Activated CD4-positive, alpha-beta T cell treated with anti-CD3 and anti-CD28 coated beads for 4 hours (primary cell): ENCODE measurements around the gene LCA5.
"Not testable (repeated sequence)": the region's sequence is repeated elsewhere in the genome, so short reads cannot be mapped to it uniquely, and the experiment has no call there.

Experiments used
- DNase-seq, 2 donors: peaks; one replicate each; pipeline ENCODE4 v3.0.0-alpha.2; 2020

The LCA5 gene

DNA sequence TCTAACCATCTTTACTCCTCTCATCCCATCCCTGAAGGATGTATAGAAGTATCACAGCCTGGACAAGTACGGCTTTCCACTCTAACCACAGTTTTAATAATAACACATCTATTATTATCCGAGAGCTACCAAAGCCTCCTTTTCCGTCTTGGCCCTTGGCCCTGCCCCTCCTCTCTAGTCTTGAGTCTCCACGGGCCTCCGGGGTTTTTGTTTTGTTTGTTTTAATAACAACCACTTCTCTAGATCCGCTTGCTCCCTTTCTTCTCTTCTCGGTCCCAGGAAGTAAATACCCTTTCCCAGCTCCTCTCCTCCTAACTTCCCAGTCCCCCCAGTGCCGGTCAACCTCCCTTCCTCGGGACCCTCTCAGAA lies 661 bp downstream of the LCA5 start:
- no peak for DNase-seq

- not testable (repeated sequence) for DNase-seq
Measured at GRCh38 chr6:79529567-79529966, 7.7 kb downstream of the LCA5 start.

DNA sequence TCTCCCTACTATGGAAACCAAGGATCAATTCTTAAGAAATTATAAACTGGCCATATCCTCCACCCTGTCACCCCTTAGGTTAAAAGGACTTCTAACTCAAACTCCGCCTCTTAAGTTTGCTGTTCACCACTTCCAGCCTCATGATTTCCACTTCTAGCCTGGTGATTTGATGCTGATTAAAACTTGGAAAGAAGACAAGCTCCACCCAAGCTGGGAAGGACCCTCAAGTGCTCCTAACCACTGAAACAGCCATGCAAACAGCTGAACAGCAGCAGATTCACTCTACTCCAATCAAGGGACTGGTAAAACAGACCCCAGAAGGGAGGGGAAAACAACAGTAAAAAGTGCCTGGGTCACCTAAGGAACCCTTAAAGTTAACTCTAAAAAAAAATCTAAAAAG lies 10.3 kb downstream of the LCA5 start:
- no peak for DNase-seq

DNA sequence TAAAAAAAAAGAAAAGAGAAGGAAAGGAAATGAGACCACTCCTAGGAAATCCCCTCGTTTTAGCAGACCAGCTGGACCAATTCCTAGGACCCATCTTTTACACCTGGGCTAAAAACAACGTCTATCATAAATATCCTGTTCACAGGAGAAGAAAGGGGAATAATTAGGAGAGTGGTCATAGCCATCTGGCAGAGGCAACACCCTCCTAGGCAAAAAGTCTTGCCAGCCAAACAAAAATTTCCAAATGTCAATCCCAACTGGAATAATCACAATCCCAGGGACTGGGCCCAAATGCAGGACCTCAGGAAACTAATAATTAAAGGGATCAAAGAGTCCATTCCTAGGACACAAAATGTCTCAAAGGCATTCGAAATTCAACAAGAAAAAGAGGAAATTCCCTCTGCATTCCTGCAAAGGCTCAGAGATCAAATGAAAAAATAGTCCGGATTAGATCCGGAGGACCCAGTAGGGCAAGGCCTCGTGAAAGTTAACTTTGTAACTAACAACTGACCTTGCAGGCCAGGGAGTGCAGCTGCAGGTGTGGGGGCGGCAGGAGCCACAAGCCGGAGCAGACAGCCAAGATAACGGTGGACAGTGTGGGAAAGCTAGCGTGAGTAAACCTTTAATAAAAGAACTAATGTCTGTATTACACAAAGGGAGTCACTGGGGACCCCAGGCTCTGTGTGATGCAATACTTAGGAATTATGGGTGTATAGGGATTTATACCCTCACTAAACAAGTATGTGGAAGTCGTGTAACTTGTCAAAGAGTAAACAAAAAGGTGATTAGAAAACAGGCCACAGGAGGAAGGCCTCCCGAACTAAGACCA lies 11.7 kb downstream of the LCA5 start:
- DNase-seq, result no peak

GRCh38 chr6:79524065-79524464 lies 13.2 kb downstream of the LCA5 start:
- DNase-seq, result no peak

GRCh38 chr6:79522609-79523008 lies 14.6 kb downstream of the LCA5 start:
- DNase-seq, result no peak

DNA sequence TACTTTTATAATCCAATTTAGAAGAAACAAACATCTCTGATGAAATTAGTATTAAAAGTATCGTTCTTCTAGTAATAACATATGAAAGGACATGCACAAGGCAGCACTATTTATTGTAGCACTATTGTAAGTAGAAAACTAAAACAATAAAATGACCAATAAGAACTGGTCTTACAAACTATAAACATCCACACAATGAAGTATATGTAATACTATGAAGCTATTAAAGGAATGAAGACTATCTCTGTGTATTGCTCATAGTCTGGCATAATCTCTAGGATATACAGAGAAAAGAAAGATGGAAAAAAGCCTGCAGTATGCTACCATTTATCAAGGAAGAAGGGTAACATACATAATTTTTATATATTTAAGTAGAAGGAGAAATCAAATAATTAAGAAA lies 16.7 kb downstream of the LCA5 start:
- no peak for DNase-seq

GRCh38 chr6:79518842-79519241 lies 18.4 kb downstream of the LCA5 start:
- DNase-seq, result no peak

- DNase-seq, result no peak
Measured at GRCh38 chr6:79515436-79515835, 21.8 kb downstream of the LCA5 start.

DNA sequence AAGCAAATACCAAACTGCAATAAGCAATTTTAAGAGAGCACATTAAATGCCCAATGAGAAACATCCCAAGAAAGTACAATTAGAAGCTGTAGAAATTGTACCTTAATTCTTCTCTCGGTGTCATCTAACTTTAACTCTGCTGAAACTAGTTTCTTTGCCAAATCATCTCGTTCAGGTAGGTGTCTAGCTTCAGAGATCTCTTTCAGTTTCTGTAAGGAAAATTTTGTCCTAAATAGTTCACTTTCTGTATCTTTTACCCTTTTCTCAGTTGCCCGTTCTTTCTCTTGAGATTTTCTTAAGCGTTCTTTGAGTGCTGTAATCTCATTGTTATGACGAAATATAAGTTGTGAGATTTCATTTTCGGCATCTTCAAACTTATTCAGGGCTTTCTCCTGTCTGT lies 24.1 kb downstream of the LCA5 start:
- DNase-seq, result no peak

DNA sequence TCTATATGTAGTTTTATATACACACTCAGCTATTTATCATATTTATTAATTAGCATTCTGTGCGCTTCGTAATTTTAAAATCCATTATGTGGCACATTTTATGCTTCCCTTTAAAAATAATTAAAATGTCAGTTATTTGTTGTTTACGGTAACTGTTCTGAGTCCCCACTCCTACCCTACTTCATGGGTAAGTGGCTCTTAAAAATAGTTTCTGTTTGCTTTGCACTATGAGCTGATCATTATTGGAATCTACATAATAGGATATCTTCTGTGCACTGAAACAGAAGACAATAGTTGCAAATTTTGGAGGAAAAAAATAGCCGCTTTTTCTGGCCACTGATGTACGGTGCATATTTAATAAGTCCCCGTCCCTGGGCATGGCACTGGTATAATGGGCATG lies 25.2 kb downstream of the LCA5 start:
- no peak for DNase-seq

- DNase-seq, result no peak
Measured at GRCh38 chr6:79510707-79511106, 26.5 kb downstream of the LCA5 start.

- no peak for DNase-seq
Measured at GRCh38 chr6:79506251-79506650, 31.0 kb downstream of the LCA5 start.

DNA sequence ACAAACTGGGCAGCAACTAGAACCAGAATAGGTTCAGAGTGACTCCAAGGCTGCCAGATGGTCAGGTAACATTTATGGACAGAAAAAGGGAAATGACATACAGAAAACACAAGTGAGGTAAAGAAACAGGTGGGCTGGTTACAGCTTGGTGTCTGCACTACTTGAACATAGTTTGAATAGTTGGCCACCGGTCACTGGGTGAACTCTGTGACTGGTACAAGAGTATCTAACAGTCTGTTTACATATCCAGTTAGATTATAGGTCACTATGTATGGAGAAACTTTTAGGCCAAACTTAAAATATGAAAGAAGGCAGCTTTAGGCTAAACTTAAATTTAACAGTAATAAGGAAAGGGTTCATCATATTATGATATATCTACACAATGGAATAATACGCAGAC lies 32.9 kb downstream of the LCA5 start:
- no peak for DNase-seq

- DNase-seq, result no peak
Measured at GRCh38 chr6:79498842-79499241, 38.4 kb downstream of the LCA5 start.

- DNase-seq, result no peak
Measured at GRCh38 chr6:79495246-79495645, 42.0 kb downstream of the LCA5 start.

GRCh38 chr6:79494841-79495240 lies 42.4 kb downstream of the LCA5 start:
- no peak for DNase-seq

DNA sequence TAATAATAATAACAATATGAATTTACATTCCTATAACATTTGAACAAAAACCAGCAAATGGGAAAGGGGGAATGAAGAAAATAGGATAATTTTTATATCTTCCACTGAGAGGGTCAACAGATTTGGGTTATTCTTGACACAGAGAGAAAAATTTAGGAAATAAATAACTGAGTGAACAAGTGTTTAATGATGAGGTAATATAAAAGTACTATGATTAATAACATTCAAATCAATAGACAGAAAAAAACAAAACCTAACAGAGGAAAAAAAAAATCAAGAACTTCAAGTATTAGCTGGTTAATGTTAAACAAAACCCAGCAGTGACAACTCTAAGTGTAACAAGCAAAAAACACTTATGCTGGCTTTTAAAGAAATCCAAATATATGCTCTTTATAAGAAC lies 66.5 kb downstream of the LCA5 start:
- no peak for DNase-seq

DNA sequence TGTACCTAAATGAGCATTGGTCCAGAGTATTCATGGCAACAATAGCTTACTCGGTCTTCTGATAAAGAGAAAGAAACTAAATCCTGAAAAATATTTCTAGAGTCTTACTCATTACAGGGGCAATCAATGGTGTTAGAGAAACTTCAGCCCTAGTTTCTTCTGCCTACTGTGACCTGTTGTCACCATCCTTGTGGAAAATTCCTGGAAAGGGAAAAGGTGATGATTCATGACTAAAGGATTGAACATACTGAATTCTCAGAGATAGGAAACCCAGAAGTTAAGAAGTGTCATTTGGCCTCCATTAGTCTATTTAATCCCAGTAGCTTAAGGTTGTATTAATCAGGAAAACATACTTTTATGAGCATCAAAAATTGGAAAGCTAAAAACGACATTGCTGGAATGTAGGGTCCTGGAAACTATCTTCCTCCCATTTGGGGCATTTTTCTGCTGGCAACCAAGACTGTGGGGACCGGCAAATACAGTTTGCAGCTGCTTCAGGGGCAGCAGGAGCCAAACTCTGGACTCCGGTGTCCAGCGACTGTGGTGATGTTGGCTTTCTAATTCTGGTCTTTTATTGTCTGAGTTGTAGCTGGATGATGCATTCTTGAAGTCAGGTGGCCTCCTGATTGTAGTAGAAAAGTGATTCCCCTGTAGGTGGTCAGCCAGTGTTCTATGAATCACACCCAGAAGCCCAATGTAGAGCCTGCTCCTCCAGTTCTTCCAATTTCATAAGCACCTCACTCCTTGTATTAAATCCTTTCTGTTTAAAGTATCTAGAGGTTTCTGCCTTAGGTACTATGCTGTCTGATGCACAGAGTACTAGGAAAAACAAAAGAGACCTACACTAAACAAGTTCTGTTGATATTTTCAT lies 67.6 kb downstream of the LCA5 start:
- DNase-seq, result no peak

GRCh38 chr6:79468587-79468986 lies 68.6 kb downstream of the LCA5 start:
- DNase-seq, result no peak

- DNase-seq, result no peak
Measured at GRCh38 chr6:79468116-79468515, 69.1 kb downstream of the LCA5 start.

- no peak for DNase-seq
Measured at GRCh38 chr6:79467716-79468115, 69.5 kb downstream of the LCA5 start.

DNA sequence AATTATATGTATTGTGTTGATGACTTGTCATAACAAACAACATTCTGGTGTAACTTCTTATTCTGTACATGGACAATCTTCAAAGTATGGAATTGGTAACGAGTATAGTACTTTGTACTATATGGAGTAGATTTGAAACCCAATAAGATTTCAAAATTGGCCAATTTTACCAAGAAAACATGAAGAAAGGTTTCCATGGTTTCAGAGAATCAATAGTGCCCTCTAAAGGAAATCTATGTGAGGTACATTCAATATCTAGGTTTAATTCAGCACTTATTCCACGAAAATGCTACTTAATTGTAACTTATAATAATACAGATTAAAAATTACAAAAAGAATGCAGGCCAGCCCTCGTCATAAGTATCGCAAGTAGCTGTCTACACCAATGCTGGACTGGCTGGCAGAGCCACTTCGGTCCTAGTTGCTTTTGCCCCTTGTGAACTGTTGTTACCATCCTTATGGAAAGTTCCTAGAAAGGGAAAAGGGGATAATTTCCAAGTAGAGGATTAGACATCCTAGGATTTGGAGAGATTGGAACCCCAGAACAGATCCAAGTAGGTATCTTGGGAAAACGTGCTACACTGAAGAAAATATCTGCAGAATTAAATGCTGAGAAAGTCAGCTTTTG lies 70.9 kb downstream of the LCA5 start:
- DNase-seq, result no peak

DNA sequence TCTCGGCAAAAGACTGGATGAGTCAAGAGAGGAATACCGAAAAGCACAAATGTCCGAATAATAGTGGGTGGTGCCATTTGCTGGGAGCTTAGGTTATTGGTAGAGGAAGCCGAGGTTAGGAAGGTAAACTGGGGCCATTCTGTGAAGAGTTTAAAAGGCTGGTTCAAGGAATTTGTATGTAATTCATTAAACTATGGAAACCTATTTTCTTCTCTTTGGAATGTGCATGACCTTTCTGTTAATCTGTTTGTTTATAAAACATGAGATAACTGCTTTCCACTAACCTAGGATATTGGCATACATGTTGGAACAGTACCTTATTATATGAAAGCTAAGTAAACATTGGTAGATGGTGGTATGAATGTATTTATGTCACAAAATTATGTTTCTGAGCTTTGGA lies 71.8 kb downstream of the LCA5 start:
- DNase-seq, result no peak
